Measurements from ENCODE around the gene SETD4. TPM values are rescaled to one million over a fixed set of nuclear protein-coding genes. Genes with fewer than 3 reads are reported as not detected.
"Not testable (repeated sequence)": the region's sequence is repeated elsewhere in the genome, so short reads cannot be mapped to it uniquely, and the experiment has no call there.

Gene SETD4
- total and polyA plus RNA-seq, 4 donors = 2.9 to 12.0 (median 6.8) TPM

DNA sequence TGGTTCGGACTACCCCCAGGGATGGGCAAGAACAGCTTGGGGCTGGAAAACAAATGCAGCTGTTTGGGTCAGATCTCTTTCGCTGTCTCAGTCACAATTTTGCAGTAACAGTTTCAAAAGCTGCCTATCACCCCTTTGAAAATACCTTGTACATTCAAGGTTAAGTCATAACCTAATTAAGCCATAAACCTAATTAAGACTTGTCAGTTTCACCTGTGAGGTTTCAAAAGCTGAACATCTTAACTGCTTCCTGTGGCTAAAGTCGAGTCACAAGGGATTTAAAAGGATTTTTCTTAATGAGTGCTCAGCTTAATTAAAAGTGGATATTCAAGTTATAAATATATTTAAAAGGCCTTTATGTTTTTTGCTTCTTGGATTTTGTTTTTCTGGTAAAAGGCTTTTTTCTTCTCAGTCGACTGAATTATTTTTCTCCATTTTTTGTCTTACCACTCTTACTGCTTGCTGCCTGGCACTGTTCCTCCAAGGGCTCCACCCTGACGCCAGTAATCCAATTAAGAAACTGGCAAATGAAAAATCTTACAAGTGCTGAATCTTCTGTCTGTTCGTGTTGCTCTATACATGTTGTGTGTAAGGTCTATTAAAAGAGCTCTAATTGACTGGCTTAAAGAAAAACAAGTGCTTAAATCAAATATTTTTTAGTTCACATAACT is 40.8 kb upstream of the SETD4 start (continued):
- TF ChIP-seq RXRA (IDR thresholded peaks at IDR 0.05) = no peak

DNA sequence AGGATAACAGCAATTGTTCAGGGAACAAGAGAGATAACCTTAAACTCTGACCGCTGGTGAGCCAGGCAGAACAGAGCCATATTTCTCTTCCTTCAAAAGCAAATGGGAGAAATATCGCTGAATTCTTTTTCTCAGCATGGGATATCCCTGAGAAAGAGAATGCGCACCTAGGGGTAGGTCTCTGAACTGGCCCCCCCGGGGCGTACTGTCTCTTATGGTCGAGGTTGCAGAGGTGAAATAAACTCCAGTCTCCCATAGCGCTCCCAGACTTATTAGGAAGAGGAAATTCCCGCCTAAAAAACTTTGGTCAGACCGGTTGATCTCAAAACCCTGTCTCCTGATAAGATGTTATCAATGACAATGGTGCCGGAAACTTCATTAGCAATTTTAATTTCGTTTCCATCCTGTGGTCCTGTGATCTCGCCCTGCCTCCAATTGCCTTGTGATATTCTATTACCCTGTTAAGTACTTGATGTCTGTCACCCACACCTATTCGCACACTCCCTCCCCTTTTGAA is 39.4 kb upstream of the SETD4 start:
- H3K27ac ChIP-seq (ENCODE audit: low read depth in 1 of 2, low read length in 2 of 2); H3K4me3 ChIP-seq (ENCODE audit: low read depth in 1 of 3, low read length in 3 of 3); H3K9ac ChIP-seq (ENCODE audit: low read depth in 1 of 2, low read length in 2 of 2); H3K9me3 ChIP-seq (ENCODE audit: control insufficient read depth in 4 of 4, low read length in 3 of 4); H3K27me3 ChIP-seq (ENCODE audit: control insufficient read depth in 4 of 4, insufficient read depth in 4 of 4, low read length in 3 of 4); H3K4me1 ChIP-seq (ENCODE audit: control insufficient read depth in 4 of 4, insufficient read depth in 4 of 4, low read length in 3 of 4); H3K36me3 ChIP-seq (ENCODE audit: control insufficient read depth in 4 of 4, insufficient read depth in 3 of 4, low read depth in 1 of 4, low read length in 3 of 4); DNase-seq (ENCODE audit: low spot score): not testable (repeated sequence)
- WGBS = 60% methylated on average over 13 of the region's 13 CpGs

- Histone ChIP-seq H3K9ac (ENCODE audit: low read depth in 1 of 2, low read length in 2 of 2) (no peak overlapping the region), H3K27ac (ENCODE audit: low read depth in 1 of 2, low read length in 2 of 2) (no peak overlapping the region), H3K27me3 (ENCODE audit: control insufficient read depth in 4 of 4, insufficient read depth in 4 of 4, low read length in 3 of 4) (no peaks in the 10 kb centered on the region), H3K36me3 (ENCODE audit: control insufficient read depth in 4 of 4, insufficient read depth in 3 of 4, low read depth in 1 of 4, low read length in 3 of 4) (no peaks in the 10 kb centered on the region), H3K4me1 (ENCODE audit: control insufficient read depth in 4 of 4, insufficient read depth in 4 of 4, low read length in 3 of 4) (no peaks in the 10 kb centered on the region), H3K9me3 (ENCODE audit: control insufficient read depth in 4 of 4, low read length in 3 of 4) (no peaks in the 10 kb centered on the region), H3K4me3 (ENCODE audit: low read depth in 1 of 3, low read length in 3 of 3) (no peak overlapping the region)
- no peak for DNase-seq (ENCODE audit: low spot score)
- 80% methylated on average over 3 of the region's 3 CpGs for WGBS
- no peak for TF ChIP-seq YY1 (IDR thresholded peaks at IDR 0.05)
- no peak for TF ChIP-seq MAX (IDR thresholded peaks at IDR 0.05)
- TF ChIP-seq EGR1 (IDR thresholded peaks at IDR 0.05; ENCODE audit: low read depth in 2 of 2) = no peak
- no peak for TF ChIP-seq ZBTB33 (IDR thresholded peaks at IDR 0.05)
- no peak for TF ChIP-seq TAF1 (conservative IDR thresholded peaks at IDR 0.05)
These were observed 38.7 kb upstream of the SETD4 start for GRCh38 chr21:36099000-36099399.

DNA sequence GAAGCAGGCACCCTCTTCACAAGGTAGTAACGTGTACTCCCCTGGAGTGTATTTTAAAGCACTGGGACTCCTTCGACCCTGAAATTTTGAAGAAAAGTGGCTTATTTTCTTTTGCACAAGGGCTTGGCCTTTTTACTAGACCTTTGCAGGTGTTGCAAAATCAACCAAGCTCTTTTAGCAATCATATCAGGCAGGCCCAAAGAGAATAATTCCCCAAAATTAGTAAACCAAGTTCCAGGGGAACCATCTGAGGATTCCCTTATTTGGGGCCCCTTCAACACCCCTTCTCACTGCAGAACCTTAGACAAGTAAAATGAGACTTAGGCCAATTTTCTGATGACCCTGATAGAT is 37.8 kb upstream of the SETD4 start:
- 76% methylated on average over 2 of the region's 2 CpGs for WGBS
- H3K27ac ChIP-seq (ENCODE audit: low read depth in 1 of 2, low read length in 2 of 2) = no peak overlapping the region
- no peak for DNase-seq (ENCODE audit: low spot score)
- no peaks in the 10 kb centered on the region for H3K27me3 ChIP-seq (ENCODE audit: control insufficient read depth in 4 of 4, insufficient read depth in 4 of 4, low read length in 3 of 4)
- no peak for TF ChIP-seq EGR1 (IDR thresholded peaks at IDR 0.05; ENCODE audit: low read depth in 2 of 2)
- TF ChIP-seq HNF4G (IDR thresholded peaks at IDR 0.05) = no peak
- TF ChIP-seq TAF1 (conservative IDR thresholded peaks at IDR 0.05) = no peak
- no peak for TF ChIP-seq FOXA1 (IDR thresholded peaks at IDR 0.05)
- TF ChIP-seq CTCF (IDR thresholded peaks at IDR 0.05; ENCODE audit: low read depth, low read length, missing input control) = no peak
- no peak for TF ChIP-seq ZBTB33 (IDR thresholded peaks at IDR 0.05)
- no peak for TF ChIP-seq ATF3 (IDR thresholded peaks at IDR 0.05)
- no peak for TF ChIP-seq NR2F2 (IDR thresholded peaks at IDR 0.05)
- no peak for TF ChIP-seq SP1 (IDR thresholded peaks at IDR 0.05)
- no peak for TF ChIP-seq JUND (IDR thresholded peaks at IDR 0.05)
- no peaks in the 10 kb centered on the region for H3K4me1 ChIP-seq (ENCODE audit: control insufficient read depth in 4 of 4, insufficient read depth in 4 of 4, low read length in 3 of 4)
- no peak overlapping the region for H3K4me3 ChIP-seq (ENCODE audit: low read depth in 1 of 3, low read length in 3 of 3)
- H3K36me3 ChIP-seq (ENCODE audit: control insufficient read depth in 4 of 4, insufficient read depth in 3 of 4, low read depth in 1 of 4, low read length in 3 of 4) = no peaks in the 10 kb centered on the region
- peaks cover 0 to 1% (median 0%) of the 10 kb centered on the region in 4 donors for H3K9me3 ChIP-seq (ENCODE audit: control insufficient read depth in 4 of 4, low read length in 3 of 4)
- H3K9ac ChIP-seq (ENCODE audit: low read depth in 1 of 2, low read length in 2 of 2) = no peak overlapping the region

All from liver (tissue), 9 donors.